IMR-90 (cell line): ENCODE data around the gene EGFL7. TPM values are rescaled to one million over a fixed set of nuclear protein-coding genes. Genes with fewer than 3 reads are reported as not detected.

Experiments used
- ATAC-seq: fragments of 200-7000 bp; cut with Tn5 transposase; 2 replicates; pipeline ENCODE4 v1.9.1; 2020; ENCODE audit warnings: low read depth, mild to moderate bottlenecking, moderate library complexity
- BruUV-seq: library from RNA; stranded (reverse); fragments of 400-500 nt; replicated peaks from 2 replicates; lab custom pipeline; 2021; lab: Mats Ljungman, UMichigan
- CTCF ChIA-PET: fragments of 300-600 bp; formaldehyde crosslinking; extraction: SDS; loops from one replicate; lab custom pipeline; 2021; ENCODE audit warnings: antibody characterized with exemption; lab: Yijun Ruan, JAX
- POLR2A ChIA-PET: fragments of 300-600 bp; sonication (Branson Sonifier 250); formaldehyde crosslinking; loops from one replicate; lab custom pipeline; 2022; ENCODE audit warnings: antibody characterized with exemption; ENCODE audit not compliant: unreplicated experiment; lab: Charles Lee
- DNase-seq: peaks from one replicate; pipeline ENCODE4 v3.0.0; 2013
- H2AFZ ChIP-seq: replicated peaks from 2 replicates; pipeline ENCODE3; 2013; ENCODE audit warnings: low read length, mild to moderate bottlenecking; ENCODE audit not compliant: poor library complexity
- H2AK5ac ChIP-seq: 2 replicates; pipeline ENCODE4 v1.6.1; 2013; ENCODE audit warnings: low read depth, low read length, inconsistent platforms
- H2AK9ac ChIP-seq: replicated peaks from 2 replicates; pipeline ENCODE3; 2013; ENCODE audit warnings: mild to moderate bottlenecking, low read depth, low read length, moderate library complexity; ENCODE audit not compliant: poor library complexity
- H2BK120ac ChIP-seq: 2 replicates; pipeline ENCODE4 v1.6.1; 2013; ENCODE audit warnings: low read depth, low read length, inconsistent platforms
- H2BK15ac ChIP-seq: 3 replicates; pipeline ENCODE4 v1.6.1; 2013; ENCODE audit warnings: low read depth, low read length, inconsistent platforms
- H2BK20ac ChIP-seq: 2 replicates; pipeline ENCODE4 v1.6.1; 2013; ENCODE audit warnings: low read depth, mild to moderate bottlenecking, inconsistent platforms, low read length, moderate library complexity
- H2BK5ac ChIP-seq: 2 replicates; pipeline ENCODE4 v1.6.1; 2013; ENCODE audit warnings: mild to moderate bottlenecking, low read depth, low read length, inconsistent platforms; ENCODE audit not compliant: poor library complexity, severe bottlenecking
- H3K14ac ChIP-seq: replicated peaks from 2 replicates; pipeline ENCODE4 v1.6.1; 2013; ENCODE audit warnings: low read depth, low read length, inconsistent platforms
- H3K18ac ChIP-seq: 2 replicates; pipeline ENCODE4 v1.6.1; 2013; ENCODE audit warnings: low read depth, low read length, control low read depth
- H3K23ac ChIP-seq: 2 replicates; pipeline ENCODE4 v1.6.1; 2013; ENCODE audit warnings: low read depth, low read length, inconsistent platforms
- H3K27ac ChIP-seq: 2 replicates; pipeline ENCODE4 v1.5.1; 2013; ENCODE audit warnings: mild to moderate bottlenecking, control low read depth, low read length; ENCODE audit not compliant: insufficient read depth
- H3K27me3 ChIP-seq: 2 replicates; pipeline ENCODE4 v1.6.1; 2013; ENCODE audit warnings: low read length; ENCODE audit not compliant: control insufficient read depth, insufficient read depth
- H3K36me3 ChIP-seq: 2 replicates; pipeline ENCODE4 v1.6.1; 2013; ENCODE audit warnings: low read length, mixed read lengths; ENCODE audit not compliant: control insufficient read depth, insufficient read depth
- H3K4ac ChIP-seq: 2 replicates; pipeline ENCODE4 v1.6.1; 2013; ENCODE audit warnings: low read depth, low read length, inconsistent platforms
- H3K4me1 ChIP-seq: 2 replicates; pipeline ENCODE4 v1.6.1; 2013; ENCODE audit warnings: low read length, mixed read lengths; ENCODE audit not compliant: control insufficient read depth, insufficient read depth
- H3K4me2 ChIP-seq: 2 replicates; pipeline ENCODE4 v1.6.1; 2013; ENCODE audit warnings: low read depth, mild to moderate bottlenecking, control low read depth, low read length, moderate library complexity
- H3K4me3 ChIP-seq: 2 replicates; pipeline ENCODE4 v1.5.1; 2013; ENCODE audit warnings: low read depth, mild to moderate bottlenecking, control low read depth, low read length, moderate library complexity; ENCODE audit not compliant: insufficient read depth
- H3K56ac ChIP-seq: 2 replicates; pipeline ENCODE4 v1.6.1; 2013; ENCODE audit warnings: low read length, inconsistent platforms; ENCODE audit not compliant: insufficient read depth; ENCODE audit errors: extremely low read depth
- H3K79me1 ChIP-seq, 2 experiments: 2 replicates each; pipeline ENCODE4 v1.6.1; 2013; ENCODE audit warnings: low read length in 2 of 2, inconsistent platforms in 1 of 2, low read depth in 1 of 2
- H3K9ac ChIP-seq: 2 replicates; pipeline ENCODE4 v1.6.1; 2013; ENCODE audit warnings: low read depth, low read length, control low read depth
- H3K9me1 ChIP-seq: 2 replicates; pipeline ENCODE4 v1.6.1; 2013; ENCODE audit warnings: low read length, inconsistent platforms; ENCODE audit not compliant: insufficient read depth
- H3K9me3 ChIP-seq: 2 replicates; pipeline ENCODE4 v1.6.1; 2013; ENCODE audit warnings: low read length; ENCODE audit not compliant: control insufficient read depth, insufficient read depth
- H4K20me1 ChIP-seq: 2 replicates; pipeline ENCODE4 v1.6.1; 2013; ENCODE audit warnings: low read length, inconsistent platforms; ENCODE audit not compliant: insufficient read depth
- H4K5ac ChIP-seq: 2 replicates; pipeline ENCODE4 v1.6.1; 2013; ENCODE audit warnings: mild to moderate bottlenecking, low read depth, low read length, control low read depth
- H4K8ac ChIP-seq, 2 experiments: 2 replicates each; pipeline ENCODE4 v1.6.1; 2013; ENCODE audit warnings: low read depth in 2 of 2, low read length in 2 of 2, control low read depth in 1 of 2, inconsistent platforms in 1 of 2
- H4K91ac ChIP-seq: 2 replicates; pipeline ENCODE4 v1.6.1; 2013; ENCODE audit warnings: low read depth, low read length, inconsistent platforms; ENCODE audit not compliant: insufficient read depth
- CHD1 ChIP-seq: IDR thresholded peaks from 2 replicates; pipeline ENCODE4 v1.6.1; 2012; ENCODE audit warnings: low read depth, low read length, improper control_type of control experiment
- FOS ChIP-seq: fragments of 150-350 bp; IDR thresholded peaks from 2 replicates; pipeline ENCODE4 v1.6.1; 2016; ENCODE audit warnings: low read depth, low read length
- WGBS, 2 experiments: methylation state at CpG; one replicate each; pipeline versions ENCODE4 v1.1.5 to v1.1.7; 2013; ENCODE audit warnings: missing lambda C conversion rate in 2 of 2; ENCODE audit not compliant: insufficient read length in 1 of 2; ENCODE audit errors: extremely low coverage in 2 of 2; 5-methylcytosine and 5-hydroxymethylcytosine counted together
- dilution Hi-C: fragments of 300-500 bp; cut with HindIII; formaldehyde crosslinking; loops from one replicate; pipeline ENCODE4 v1.14.3; 2018; ENCODE audit warnings: low sequenced_read_pairs; ENCODE audit not compliant: unreplicated experiment
- in situ Hi-C: fragments of 300-500 bp; cut with MboI; formaldehyde crosslinking; loops from 3 replicates; pipeline ENCODE4 v1.14.3; 2019; ENCODE audit warnings: low sequenced_read_pairs, inconsistent platforms, mixed read lengths
- intact Hi-C: fragments of 100-400 bp; cut with micrococcal nuclease; formaldehyde crosslinking; loops from 2 replicates; pipeline ENCODE4 v1.10.0; 2022
- polyA plus RNA-seq, 3 experiments: library from polyadenylated mRNA; depleted of rRNA; stranded (reverse); fragments of >200 nt; gene quantifications; 2 replicates each; pipeline ENCODE4 v1.2.3, GENCODE V29; 2012; ENCODE audit warnings: low replicate concordance in 1 of 3
- total RNA-seq: library from RNA; depleted of rRNA; stranded (reverse); fragments of >200 nt; gene quantifications from 2 replicates; pipeline ENCODE4 v1.2.3, GENCODE V29; 2012

The EGFL7 gene
- total and polyA plus RNA-seq, 2 of the 4 experiments (the other 2 are of a cell fraction), result 2.2 to 10.4 TPM

- ChIA-PET POLR2A (no interaction called here), CTCF (interaction anchor here (0.9 kb wide), 1 partner anchor 10 kb away, joined by 3 read pairs; no protein-coding TSS in a partner anchor)
- no peak overlapping the region for H2AK5ac ChIP-seq
- no peak overlapping the region for H3K4ac ChIP-seq
- no peak overlapping the region for H2AFZ ChIP-seq
- in situ Hi-C loops (loop anchor here (5.0 kb wide), 1 partner anchor 143 kb away; no protein-coding TSS in a partner anchor), dilution Hi-C loops (no loop called here), intact Hi-C loops (no loop called here)
- no peak overlapping the region for H2BK20ac ChIP-seq
- no peak overlapping the region for H2AK9ac ChIP-seq
- no peak overlapping the region for H3K27ac ChIP-seq
- no peak overlapping the region for H3K56ac ChIP-seq
- H3K4me1 ChIP-seq, result no peaks in the 10 kb centered on the region
- H3K4me3 ChIP-seq, result no peak overlapping the region
- no peaks in the 10 kb centered on the region for H3K9me3 ChIP-seq
- H2BK15ac ChIP-seq, result no peak overlapping the region
- no peak for ATAC-seq
- WGBS, 2 experiments, result no CpG with 5 or more reads among the region's 11 CpGs
- no peak overlapping the region for H4K5ac ChIP-seq
- no peak overlapping the region for H3K9ac ChIP-seq
- no peaks in the 10 kb centered on the region; a peak in 1 of 4 replicates for H3K79me1 ChIP-seq
- no peak overlapping the region for H2BK5ac ChIP-seq
- peaks cover 15% of the 10 kb centered on the region for H3K27me3 ChIP-seq
- no peak overlapping the region for H3K18ac ChIP-seq
- no peak overlapping the region for H4K8ac ChIP-seq
- H3K14ac ChIP-seq, result no peak overlapping the region
- H3K4me2 ChIP-seq, result no peak overlapping the region
- peaks cover 9% of the 10 kb centered on the region; the same call in 1 of the 2 replicates for H4K20me1 ChIP-seq
- no peak overlapping the region for H3K23ac ChIP-seq
- peaks cover 6% of the 10 kb centered on the region; the same call in 1 of the 2 replicates for H3K9me1 ChIP-seq
- TF ChIP-seq CHD1 (no peak), FOS (no peak)
- DNase-seq, result no peak
- H4K91ac ChIP-seq, result no peak overlapping the region
- H3K36me3 ChIP-seq, result no peaks in the 10 kb centered on the region
- no TSS peak for BruUV-seq
- H2BK120ac ChIP-seq, result no peak overlapping the region
These were observed 27.8 kb upstream of the EGFL7 start for GRCh38 chr9:136634904-136635303.
